ENCODE measurements around the gene CAMK1. TPM values are rescaled to one million over a fixed set of nuclear protein-coding genes. Genes with fewer than 3 reads are reported as not detected.

The CAMK1 gene
- total RNA-seq, 4 donors from 2014 or later = 54.5 to 81.3 (median 69.7) TPM

DNA sequence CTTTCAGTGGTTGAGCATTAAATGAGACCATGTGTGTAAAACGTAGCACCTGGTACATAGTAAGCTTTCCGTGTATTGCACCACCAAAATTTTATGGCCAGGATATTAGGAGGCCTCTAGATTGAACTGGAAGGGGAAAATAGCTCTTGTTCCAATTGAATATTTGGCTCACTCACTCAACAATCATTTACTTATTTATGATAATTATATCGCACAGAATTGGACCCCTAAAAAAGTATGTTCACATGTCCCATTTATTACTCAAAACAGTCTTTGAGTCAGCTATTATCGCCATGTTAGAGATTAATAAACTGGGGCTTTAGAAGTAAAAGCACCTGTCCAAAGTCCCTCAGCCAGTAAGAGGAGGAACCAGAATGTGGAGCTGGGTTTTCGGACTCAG lies 35.2 kb upstream of the CAMK1 start:
- H3K36me3 ChIP-seq = peaks cover 11 to 72% of the 10 kb centered on the region in 2 donors
- TF ChIP-seq EP300 (IDR thresholded peaks at IDR 0.05) (no peak), POLR2AphosphoS5 (IDR thresholded peaks at IDR 0.05) (no peak), POLR2A (IDR thresholded peaks at IDR 0.05) (no peak)
- TF ChIP-seq, protein P1, sequence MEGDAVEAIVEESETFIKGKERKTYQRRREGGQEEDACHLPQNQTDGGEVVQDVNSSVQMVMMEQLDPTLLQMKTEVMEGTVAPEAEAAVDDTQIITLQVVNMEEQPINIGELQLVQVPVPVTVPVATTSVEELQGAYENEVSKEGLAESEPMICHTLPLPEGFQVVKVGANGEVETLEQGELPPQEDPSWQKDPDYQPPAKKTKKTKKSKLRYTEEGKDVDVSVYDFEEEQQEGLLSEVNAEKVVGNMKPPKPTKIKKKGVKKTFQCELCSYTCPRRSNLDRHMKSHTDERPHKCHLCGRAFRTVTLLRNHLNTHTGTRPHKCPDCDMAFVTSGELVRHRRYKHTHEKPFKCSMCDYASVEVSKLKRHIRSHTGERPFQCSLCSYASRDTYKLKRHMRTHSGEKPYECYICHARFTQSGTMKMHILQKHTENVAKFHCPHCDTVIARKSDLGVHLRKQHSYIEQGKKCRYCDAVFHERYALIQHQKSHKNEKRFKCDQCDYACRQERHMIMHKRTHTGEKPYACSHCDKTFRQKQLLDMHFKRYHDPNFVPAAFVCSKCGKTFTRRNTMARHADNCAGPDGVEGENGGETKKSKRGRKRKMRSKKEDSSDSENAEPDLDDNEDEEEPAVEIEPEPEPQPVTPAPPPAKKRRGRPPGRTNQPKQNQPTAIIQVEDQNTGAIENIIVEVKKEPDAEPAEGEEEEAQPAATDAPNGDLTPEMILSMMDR (IDR thresholded peaks at IDR 0.05) = no peak
- H3K27ac ChIP-seq = no peak overlapping the region
- H3K9me3 ChIP-seq = no peaks in the 10 kb centered on the region
- peaks cover 0 to 13% (median 0%) of the 10 kb centered on the region in 3 donors for H3K4me1 ChIP-seq
- ATAC-seq = no peak
- WGBS, 2 donors (ENCODE audit: low coverage in 1 of 2) = 65 to 86% methylated on average over 3 to 5 of the region's 5 CpGs
- H3K4me3 ChIP-seq = no peak overlapping the region
- no peaks in the 10 kb centered on the region for H3K27me3 ChIP-seq

DNA sequence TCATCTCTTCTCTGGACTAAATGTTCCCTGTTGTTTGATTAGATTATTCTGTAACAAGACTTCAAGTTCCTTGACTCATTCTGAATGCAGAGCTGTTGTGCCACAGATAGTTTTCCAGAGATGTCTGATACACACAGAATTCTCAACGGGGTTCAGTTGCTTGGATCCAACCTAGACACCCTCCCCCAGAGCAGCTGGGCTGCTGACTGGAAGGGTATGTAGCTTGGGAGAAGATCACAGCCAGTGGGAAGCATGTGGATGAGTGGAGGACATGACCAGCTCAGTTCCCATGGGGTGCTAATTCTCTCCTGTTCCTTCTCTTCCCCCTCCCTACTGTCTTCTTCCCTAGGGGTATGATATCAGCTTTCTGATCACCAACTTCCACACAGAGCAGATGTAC lies 33.7 kb upstream of the CAMK1 start:
- Histone ChIP-seq H3K4me1 (peaks cover 0 to under 1% (median 0%) of the 10 kb centered on the region in 3 donors), H3K36me3 (peaks cover 11 to 87% of the 10 kb centered on the region in 2 donors), H3K9me3 (no peaks in the 10 kb centered on the region), H3K27ac (peak overlapping the region in 2 of 4 donors; percentile 2 to 17), H3K27me3 (no peaks in the 10 kb centered on the region), H3K4me3 (no peak overlapping the region)
- 88% methylated on average over 1 of the region's 1 CpG; no CpG with 5 or more reads in 1 of the 2 donors for WGBS, 2 donors (ENCODE audit: low coverage in 1 of 2)
- ATAC-seq = no peak
- TF ChIP-seq EP300 (IDR thresholded peaks at IDR 0.05) (no peak), POLR2A (IDR thresholded peaks at IDR 0.05) (no peak), POLR2AphosphoS5 (IDR thresholded peaks at IDR 0.05) (no peak)
- TF ChIP-seq, protein P1 (IDR thresholded peaks at IDR 0.05) = no peak

DNA sequence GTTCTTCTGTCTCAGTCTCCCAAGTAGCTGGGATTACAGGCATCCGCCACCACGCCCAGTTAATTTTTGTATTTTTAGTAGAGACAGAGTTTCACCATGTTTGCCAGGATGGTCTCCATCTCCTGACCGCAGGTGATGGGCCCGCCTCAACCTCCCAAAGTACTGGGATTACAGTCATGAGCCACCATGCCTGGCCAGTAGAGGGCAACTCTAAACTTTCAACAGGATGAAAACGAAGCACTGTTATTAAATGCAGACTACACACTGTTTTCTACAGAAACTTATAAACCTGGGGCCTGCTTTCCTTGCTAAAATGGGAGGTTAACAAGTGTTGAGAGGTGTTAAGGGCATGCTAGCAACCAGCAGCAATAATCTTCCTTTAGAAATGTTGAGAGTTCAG lies 30.8 kb upstream of the CAMK1 start:
- Histone ChIP-seq H3K27ac (no peak overlapping the region), H3K36me3 (peaks cover 11 to 93% of the 10 kb centered on the region in 2 donors), H3K4me1 (peaks cover 0 to 20% (median 0%) of the 10 kb centered on the region in 3 donors), H3K27me3 (no peaks in the 10 kb centered on the region), H3K4me3 (no peak overlapping the region), H3K9me3 (no peaks in the 10 kb centered on the region)
- no peak for ATAC-seq
- TF ChIP-seq POLR2AphosphoS5 (IDR thresholded peaks at IDR 0.05) = no peak
- TF ChIP-seq, protein P1 (IDR thresholded peaks at IDR 0.05) = peak in 1 of 4 experiments; percentile 6
- 25 to 65% methylated on average over 1 to 4 of the region's 5 CpGs for WGBS, 2 donors (ENCODE audit: low coverage in 1 of 2)

DNA sequence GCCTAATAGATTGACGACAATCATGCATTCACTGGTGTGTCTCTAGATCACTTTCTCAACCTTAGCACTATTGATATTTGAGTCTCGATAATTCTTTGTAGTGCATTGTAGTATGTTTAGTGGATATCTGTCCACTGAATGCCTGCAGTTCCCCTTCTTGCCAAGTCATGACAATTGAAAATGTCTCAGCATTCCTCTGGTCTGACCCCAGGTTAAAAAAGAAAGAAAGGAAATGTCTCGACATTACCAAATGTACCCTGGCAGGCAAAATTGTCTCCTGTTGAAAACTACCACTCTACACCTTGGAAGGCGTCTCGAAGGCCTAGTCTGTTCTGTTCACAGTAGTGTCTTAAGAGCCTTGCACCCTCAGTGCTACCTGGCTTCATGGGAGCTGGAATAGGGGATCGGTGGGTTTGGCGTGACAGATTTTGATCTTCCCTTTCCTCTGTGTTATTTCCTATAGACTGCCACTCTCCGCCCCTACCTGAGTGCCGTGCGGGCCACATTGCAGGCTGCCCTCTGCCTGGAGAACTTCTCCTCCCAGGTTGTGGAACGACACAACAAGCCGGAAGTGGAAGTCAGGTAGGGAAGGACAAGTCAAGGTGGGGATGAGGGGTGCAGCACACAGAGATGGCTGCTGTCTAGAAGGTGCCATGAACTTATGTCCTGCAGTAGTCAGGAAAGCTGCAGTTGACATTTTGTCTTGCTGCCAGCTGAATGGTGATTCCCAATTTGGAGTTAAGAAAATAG lies 27.6 kb upstream of the CAMK1 start:
- Histone ChIP-seq H3K9me3 (no peaks in the 10 kb centered on the region), H3K27me3 (no peaks in the 10 kb centered on the region), H3K4me3 (no peak overlapping the region), H3K4me1 (peaks cover 0 to 41% (median 11%) of the 10 kb centered on the region in 3 donors), H3K27ac (no peak overlapping the region), H3K36me3 (peaks cover 4 to 75% of the 10 kb centered on the region in 2 donors)
- WGBS, 2 donors (ENCODE audit: low coverage in 1 of 2) = 87 to 94% methylated on average over 5 to 7 of the region's 12 CpGs
- ATAC-seq = no peak
- TF ChIP-seq EP300 (IDR thresholded peaks at IDR 0.05) (no peak), POLR2AphosphoS5 (IDR thresholded peaks at IDR 0.05) (no peak), POLR2A (IDR thresholded peaks at IDR 0.05) (no peak)
- TF ChIP-seq, protein P1 (IDR thresholded peaks at IDR 0.05) = no peak

DNA sequence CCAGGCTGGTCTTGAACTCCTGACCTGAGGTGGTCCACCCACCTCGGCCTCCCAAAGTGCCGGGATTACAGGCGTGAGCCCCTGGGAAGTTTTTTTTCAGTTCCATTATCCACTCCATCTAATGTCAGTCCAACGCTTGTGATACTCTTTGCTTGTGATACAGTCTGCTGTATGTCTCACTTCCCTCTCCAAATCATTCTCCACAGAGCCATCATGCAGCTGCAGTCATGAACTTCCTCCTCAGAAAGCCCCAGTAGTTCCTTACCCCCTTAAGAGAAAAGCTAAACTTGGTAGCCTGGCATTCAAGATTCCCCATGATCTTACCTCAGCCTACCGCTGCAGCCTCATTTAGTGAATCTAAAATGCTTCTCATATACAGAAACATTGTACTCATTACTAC lies 25.5 kb upstream of the CAMK1 start:
- WGBS, 2 donors (ENCODE audit: low coverage in 1 of 2) = 70 to 83% methylated on average over 1 to 2 of the region's 5 CpGs

More for the DNA sequence above, 25.5 kb upstream of the CAMK1 start:
- Histone ChIP-seq H3K4me3 (no peak overlapping the region), H3K4me1 (peaks cover 0 to 60% (median 18%) of the 10 kb centered on the region in 3 donors), H3K9me3 (no peaks in the 10 kb centered on the region), H3K27ac (no peak overlapping the region), H3K27me3 (no peaks in the 10 kb centered on the region), H3K36me3 (peaks cover 0 to 59% of the 10 kb centered on the region in 2 donors)
- TF ChIP-seq EP300 (IDR thresholded peaks at IDR 0.05) (no peak), POLR2A (IDR thresholded peaks at IDR 0.05) (no peak), POLR2AphosphoS5 (IDR thresholded peaks at IDR 0.05) (no peak)
- TF ChIP-seq, protein P1 (IDR thresholded peaks at IDR 0.05) = no peak
- no peak for ATAC-seq
